ENCODE data around the gene GADL1.

DNA sequence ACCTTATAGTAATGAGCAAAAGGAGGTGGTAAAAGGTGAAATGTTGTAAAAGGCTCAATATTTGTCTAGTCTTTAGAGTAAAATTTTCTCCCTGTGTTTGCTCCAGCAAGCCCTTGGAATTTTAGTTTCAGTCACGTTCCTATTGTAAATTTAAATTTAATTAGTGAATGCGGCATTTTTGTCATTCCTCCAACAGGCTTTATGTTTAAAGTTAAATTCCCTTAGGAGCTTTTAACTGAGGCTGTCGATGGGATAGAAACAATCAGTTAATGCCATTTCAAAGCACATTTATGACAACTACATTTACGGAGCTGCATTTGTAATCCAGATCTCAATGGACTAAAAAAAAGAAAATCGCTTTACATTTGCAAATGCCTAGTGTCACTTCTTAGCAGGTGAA, 868 bp upstream of the GADL1 start:
- no peak for TF ChIP-seq POLR2A (IDR thresholded peaks at IDR 0.05; ENCODE audit: low read length)
- no peak for TF ChIP-seq GATA1 (IDR thresholded peaks at IDR 0.05; ENCODE audit: low read depth, low read length)
